Liver (tissue), 4 donors: Measurements from ENCODE around the gene ATP11A. TPM values are rescaled to one million over a fixed set of nuclear protein-coding genes. Genes with fewer than 3 reads are reported as not detected.

Experiments
- polyA plus RNA-seq, 2 donors: library from polyadenylated mRNA; stranded (reverse) in 1 of 2; unstranded in 1 of 2; fragments of 200-250 nt in 1 of 2; fragments of >200 nt in 1 of 2; fragmentation: Nextera tagmentation in 1 of 2; extraction: Ambion mirVana in 1 of 2; gene quantifications; one replicate each; pipeline versions ENCODE4 v1.2.1 to v1.2.3, GENCODE V29; 2013 to 2015
- total RNA-seq, 2 donors: library from RNA; depleted of rRNA; stranded (reverse); fragments of >200 nt; gene quantifications; one replicate each; pipeline ENCODE4 v1.2.3, GENCODE V29; 2014
- donor health status: healthy.
- donor health status: healthy.
- donor health status: healthy.

Gene ATP11A
- total and polyA plus RNA-seq, 4 donors: 8.7 to 27.9 (median 13.8) TPM

Other genes with a start within 250 kb of the ATP11A start
- gene TUBGCP3, start 101.9 kb upstream of the ATP11A start, total RNA-seq: 10 to 100 TPM; 24.8 to 31.0 TPM
- 1 to 10 TPM; 6.7 to 9.8 TPM for gene TUBGCP3, start 101.9 kb upstream of the ATP11A start, polyA plus RNA-seq